Activated CD4-positive, alpha-beta T cell treated with anti-CD3 and anti-CD28 coated beads, Interleukin-2, amount 10 ng/mL, durations not matched to agents 24 days and 14 days (primary cell): Measurements from ENCODE around the gene ZMYND8. TPM values are rescaled to one million over a fixed set of nuclear protein-coding genes. Genes with fewer than 3 reads are reported as not detected.
"Not testable (repeated sequence)": the region's sequence is repeated elsewhere in the genome, so short reads cannot be mapped to it uniquely, and the experiment has no call there.

Source experiments
- DNase-seq: peaks from one replicate; pipeline ENCODE4 v3.0.0; 2022
- H3K27ac Mint-ChIP-seq: one replicate; pipeline ENCODE4 v1.8.0; 2022; ENCODE audit warnings: mild to moderate bottlenecking, mixed read lengths
- H3K27me3 Mint-ChIP-seq: one replicate; pipeline ENCODE4 v1.8.0; 2022; ENCODE audit warnings: mixed read lengths
- H3K36me3 Mint-ChIP-seq: one replicate; pipeline ENCODE4 v1.8.0; 2022; ENCODE audit warnings: low read depth, mild to moderate bottlenecking, mixed read lengths
- H3K4me1 Mint-ChIP-seq: one replicate; pipeline ENCODE4 v1.8.0; 2021; ENCODE audit warnings: mixed read lengths
- H3K4me3 Mint-ChIP-seq: one replicate; pipeline ENCODE4 v1.8.0; 2022; ENCODE audit warnings: mild to moderate bottlenecking, moderate library complexity, mixed read lengths
- H3K9me3 Mint-ChIP-seq: one replicate; pipeline ENCODE4 v1.8.0; 2021; ENCODE audit warnings: mixed read lengths
- intact Hi-C: fragments of 100-400 bp; cut with micrococcal nuclease; formaldehyde crosslinking; loops from one replicate; pipeline ENCODE4 v1.15.1; 2023
- total RNA-seq: library from RNA; stranded (reverse); gene quantifications from 2 replicates; pipeline ENCODE4 v1.2.3, GENCODE V29; 2022

The ZMYND8 gene
- total RNA-seq, 1 donor from 2014 or later, result 38.1 TPM

- no peak overlapping the region for H3K4me3 Mint-ChIP-seq
- intact Hi-C loops, result no loop called here
Measured at GRCh38 chr20:47243003-47243402, 113.5 kb downstream of the ZMYND8 start.

DNA sequence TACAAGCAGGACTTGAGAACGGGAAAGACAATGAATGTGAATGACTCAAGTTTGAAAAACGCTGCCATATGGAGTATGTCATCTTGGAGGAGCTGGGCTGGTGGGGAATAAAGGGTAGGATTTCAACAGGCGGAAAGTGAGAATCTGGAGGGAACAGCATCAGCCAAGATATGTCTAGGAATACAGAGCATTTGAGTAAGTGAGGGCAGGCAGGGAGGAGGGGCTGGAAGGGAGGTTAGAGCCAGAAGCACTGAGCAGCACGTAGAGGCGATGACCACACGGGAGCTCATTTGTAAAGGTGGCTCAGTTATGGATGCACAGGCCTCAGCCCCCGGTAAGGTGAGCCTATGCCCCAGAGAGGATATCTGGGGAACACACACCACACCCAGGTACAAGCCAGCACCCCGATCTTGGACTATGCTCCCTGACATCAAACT lies 115.1 kb downstream of the ZMYND8 start:
- H3K36me3 Mint-ChIP-seq, result peaks cover 40% of the 10 kb centered on the region
- H3K4me1 Mint-ChIP-seq, result peaks cover 3% of the 10 kb centered on the region
- no peak overlapping the region for H3K27ac Mint-ChIP-seq
- DNase-seq, result no peak
- no peaks in the 10 kb centered on the region for H3K27me3 Mint-ChIP-seq
- H3K9me3 Mint-ChIP-seq, result no peaks in the 10 kb centered on the region
- H3K4me3 Mint-ChIP-seq, result no peak overlapping the region
- intact Hi-C loops, result no loop called here

More at GRCh38 chr20:47243003-47243402, 113.5 kb downstream of the ZMYND8 start:
- H3K27me3 Mint-ChIP-seq, result no peaks in the 10 kb centered on the region
- no peak for DNase-seq
- H3K36me3 Mint-ChIP-seq, result peaks cover 38% of the 10 kb centered on the region
- H3K9me3 Mint-ChIP-seq, result no peaks in the 10 kb centered on the region
- peaks cover 2% of the 10 kb centered on the region for H3K4me1 Mint-ChIP-seq
- no peak overlapping the region for H3K27ac Mint-ChIP-seq

- DNase-seq, H3K27me3 Mint-ChIP-seq, intact Hi-C loops, H3K9me3 Mint-ChIP-seq, H3K27ac Mint-ChIP-seq, H3K4me1 Mint-ChIP-seq, H3K4me3 Mint-ChIP-seq: not testable (repeated sequence)
- H3K36me3 Mint-ChIP-seq, result peaks cover 44% of the 10 kb centered on the region
Measured at GRCh38 chr20:47240096-47240495, 116.4 kb downstream of the ZMYND8 start.

GRCh38 chr20:47239719-47240067 lies 116.8 kb downstream of the ZMYND8 start:
- Mint-ChIP-seq H3K27ac (no peak overlapping the region), H3K36me3 (peaks cover 44% of the 10 kb centered on the region), H3K9me3 (no peaks in the 10 kb centered on the region), H3K4me1 (peaks cover 1% of the 10 kb centered on the region), H3K4me3 (no peak overlapping the region), H3K27me3 (no peaks in the 10 kb centered on the region)
- intact Hi-C loops, result no loop called here
- no peak for DNase-seq

GRCh38 chr20:47238780-47239718 lies 117.5 kb downstream of the ZMYND8 start:
- DNase-seq, result no peak
- H3K27me3 Mint-ChIP-seq, result no peaks in the 10 kb centered on the region
- H3K4me3 Mint-ChIP-seq, result no peak overlapping the region
- peaks cover 48% of the 10 kb centered on the region for H3K36me3 Mint-ChIP-seq
- no peaks in the 10 kb centered on the region for H3K9me3 Mint-ChIP-seq
- peaks cover 1% of the 10 kb centered on the region for H3K4me1 Mint-ChIP-seq
- H3K27ac Mint-ChIP-seq, result no peak overlapping the region
- intact Hi-C loops, result no loop called here

GRCh38 chr20:47237715-47238114 lies 118.8 kb downstream of the ZMYND8 start:
- peaks cover 46% of the 10 kb centered on the region for H3K36me3 Mint-ChIP-seq
- no peak overlapping the region for H3K4me3 Mint-ChIP-seq
- H3K4me1 Mint-ChIP-seq, result peaks cover 1% of the 10 kb centered on the region
- DNase-seq, result no peak
- no peaks in the 10 kb centered on the region for H3K9me3 Mint-ChIP-seq
- intact Hi-C loops, result no loop called here
- no peaks in the 10 kb centered on the region for H3K27me3 Mint-ChIP-seq
- H3K27ac Mint-ChIP-seq, result no peak overlapping the region

DNA sequence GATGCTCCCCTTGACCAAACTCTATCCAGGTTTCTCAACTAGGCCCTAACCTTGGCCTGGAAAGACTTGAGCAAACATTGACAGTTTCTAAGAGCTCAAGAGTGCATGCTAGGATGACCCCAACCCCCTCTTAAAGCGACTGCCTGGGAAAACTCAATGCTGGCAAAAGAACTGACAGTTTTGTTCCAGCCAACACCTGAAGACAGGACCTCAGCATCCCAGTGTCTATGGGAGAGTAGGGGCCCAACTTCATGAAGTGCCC lies 119.9 kb downstream of the ZMYND8 start:
- no peak overlapping the region for H3K4me3 Mint-ChIP-seq
- DNase-seq, result no peak
- no peaks in the 10 kb centered on the region for H3K27me3 Mint-ChIP-seq
- peaks cover 1% of the 10 kb centered on the region for H3K4me1 Mint-ChIP-seq
- no peaks in the 10 kb centered on the region for H3K9me3 Mint-ChIP-seq
- intact Hi-C loops, result no loop called here
- peaks cover 51% of the 10 kb centered on the region for H3K36me3 Mint-ChIP-seq
- no peak overlapping the region for H3K27ac Mint-ChIP-seq

- intact Hi-C loops, result no loop called here
- H3K4me3 Mint-ChIP-seq, result no peak overlapping the region
- no peaks in the 10 kb centered on the region for H3K27me3 Mint-ChIP-seq
- H3K4me1 Mint-ChIP-seq, result peaks cover 1% of the 10 kb centered on the region
- no peak for DNase-seq
- H3K36me3 Mint-ChIP-seq, result peaks cover 53% of the 10 kb centered on the region
- no peaks in the 10 kb centered on the region for H3K9me3 Mint-ChIP-seq
- H3K27ac Mint-ChIP-seq, result no peak overlapping the region
Measured at GRCh38 chr20:47235853-47236638, 120.5 kb downstream of the ZMYND8 start.

DNA sequence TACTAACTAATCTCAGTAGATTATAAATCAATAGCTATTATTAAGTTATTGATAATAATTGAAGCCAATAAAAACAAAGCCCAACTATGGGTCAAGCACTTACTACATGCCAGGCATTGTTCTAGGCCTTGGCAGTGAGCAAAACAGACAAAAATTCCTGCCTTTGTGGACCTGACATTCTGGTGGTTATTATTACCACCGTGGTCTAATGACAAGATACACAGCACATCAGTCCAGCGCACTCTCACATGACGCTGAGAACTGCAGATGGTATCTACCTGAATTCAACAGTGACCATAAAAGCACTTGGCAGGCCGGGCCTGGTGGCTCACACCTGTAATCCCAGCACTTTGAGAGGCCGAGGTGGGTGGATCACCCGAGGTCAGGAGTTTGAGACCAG lies 121.4 kb downstream of the ZMYND8 start:
- H3K4me1 Mint-ChIP-seq, result peaks cover 1% of the 10 kb centered on the region
- peaks cover 58% of the 10 kb centered on the region for H3K36me3 Mint-ChIP-seq
- no peaks in the 10 kb centered on the region for H3K27me3 Mint-ChIP-seq
- DNase-seq, result no peak
- H3K27ac Mint-ChIP-seq, result no peak overlapping the region
- intact Hi-C loops, result no loop called here
- no peak overlapping the region for H3K4me3 Mint-ChIP-seq
- H3K9me3 Mint-ChIP-seq, result no peaks in the 10 kb centered on the region

DNA sequence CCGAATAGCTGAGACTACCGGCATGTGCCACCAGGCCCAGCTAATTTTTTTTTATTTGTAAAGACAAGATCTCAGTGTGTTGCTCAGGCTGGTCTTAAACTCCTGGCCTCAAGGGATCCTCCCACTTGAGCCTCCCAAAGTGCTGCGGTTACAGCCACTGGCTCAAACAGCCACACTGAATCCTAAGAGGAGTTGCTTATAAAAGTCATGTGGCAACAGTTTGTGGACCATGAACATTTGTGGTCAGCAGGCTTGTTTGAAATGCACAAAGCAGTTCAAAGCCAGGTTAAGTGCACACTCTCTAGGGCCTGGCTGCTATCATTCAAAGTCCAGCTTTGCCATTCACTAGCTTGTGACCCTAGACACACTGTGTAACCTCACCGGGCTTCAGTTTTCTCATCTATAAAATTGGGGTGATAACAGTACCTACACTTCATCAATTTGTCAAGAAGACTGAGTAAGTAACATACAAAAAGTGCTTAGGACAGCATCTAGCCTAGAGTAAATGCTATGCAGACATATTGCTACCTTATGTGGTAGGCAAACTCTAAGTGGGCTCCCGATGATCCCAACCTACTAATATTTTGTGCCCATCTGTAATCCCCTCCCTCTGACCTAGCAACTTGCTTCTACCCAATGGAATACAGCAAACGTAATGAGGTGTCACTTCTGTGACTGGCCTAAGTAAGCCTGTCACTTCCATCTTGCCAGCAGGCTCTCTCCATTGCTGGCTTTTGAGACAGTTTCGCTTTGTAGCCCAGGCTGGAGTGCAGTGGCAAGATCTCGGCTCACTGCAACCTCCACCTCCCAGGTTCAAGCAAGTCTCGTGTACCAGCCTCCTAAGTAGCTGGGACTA lies 122.9 kb downstream of the ZMYND8 start:
- Mint-ChIP-seq H3K9me3 (no peaks in the 10 kb centered on the region), H3K4me1 (peaks cover 1% of the 10 kb centered on the region), H3K27ac (no peak overlapping the region), H3K4me3 (no peak overlapping the region), H3K27me3 (no peaks in the 10 kb centered on the region), H3K36me3 (peaks cover 57% of the 10 kb centered on the region)
- DNase-seq, result no peak
- intact Hi-C loops, result no loop called here

GRCh38 chr20:47232518-47232917 lies 124.0 kb downstream of the ZMYND8 start:
- Mint-ChIP-seq H3K27me3 (no peaks in the 10 kb centered on the region), H3K36me3 (peaks cover 52% of the 10 kb centered on the region)

GRCh38 chr20:47231382-47232039 lies 125.0 kb downstream of the ZMYND8 start:
- no peak overlapping the region for H3K4me3 Mint-ChIP-seq
- no peaks in the 10 kb centered on the region for H3K27me3 Mint-ChIP-seq
- H3K4me1 Mint-ChIP-seq, result no peaks in the 10 kb centered on the region
- H3K27ac Mint-ChIP-seq, result no peak overlapping the region
- H3K9me3 Mint-ChIP-seq, result no peaks in the 10 kb centered on the region
- no peak for DNase-seq
- intact Hi-C loops, result no loop called here
- H3K36me3 Mint-ChIP-seq, result peaks cover 49% of the 10 kb centered on the region

More at GRCh38 chr20:47232518-47232917, 124.0 kb downstream of the ZMYND8 start:
- no peak overlapping the region for H3K27ac Mint-ChIP-seq
- H3K4me3 Mint-ChIP-seq, result no peak overlapping the region
- H3K4me1 Mint-ChIP-seq, result peaks cover 1% of the 10 kb centered on the region
- H3K9me3 Mint-ChIP-seq, result no peaks in the 10 kb centered on the region
- no peak for DNase-seq
- intact Hi-C loops, result no loop called here

GRCh38 chr20:47230811-47231256 lies 125.7 kb downstream of the ZMYND8 start:
- no peaks in the 10 kb centered on the region for H3K9me3 Mint-ChIP-seq
- H3K27me3 Mint-ChIP-seq, result no peaks in the 10 kb centered on the region
- DNase-seq, result no peak
- peak overlapping the region; percentile 38 for H3K27ac Mint-ChIP-seq
- intact Hi-C loops, result no loop called here
- peaks cover 50% of the 10 kb centered on the region for H3K36me3 Mint-ChIP-seq
- H3K4me3 Mint-ChIP-seq, result no peak overlapping the region
- H3K4me1 Mint-ChIP-seq, result no peaks in the 10 kb centered on the region
